ENCODE results near the gene FBXO34.
A peak's percentile ranks its signal among the peaks of the same experiment; 100 is the strongest.
"Not testable (repeated sequence)": the region's sequence is repeated elsewhere in the genome, so short reads cannot be mapped to it uniquely, and the experiment has no call there.

Gene FBXO34

DNA sequence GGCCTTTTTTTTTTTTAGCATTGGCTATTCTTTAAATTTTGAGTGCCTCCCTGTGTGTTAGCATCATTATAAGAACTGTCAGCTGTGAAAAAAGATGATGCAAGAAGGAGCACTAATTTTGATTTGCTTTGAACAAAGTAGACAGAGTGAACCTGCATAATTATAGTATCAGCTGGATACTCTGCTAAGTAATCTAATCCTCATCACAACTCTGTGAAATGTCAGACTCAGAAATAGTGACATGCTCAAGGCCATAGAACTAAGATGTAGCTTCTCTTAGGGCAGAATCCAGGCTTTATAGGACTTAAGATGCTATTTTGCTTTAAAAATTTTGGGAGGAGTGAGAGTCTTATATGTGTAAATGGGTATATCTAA, 31.9 kb downstream of the FBXO34 start:
- no peak for DNase-seq (ENCODE audit: extremely low spot score, insufficient read length, low read depth)
- FAIRE-seq = no peak

DNA sequence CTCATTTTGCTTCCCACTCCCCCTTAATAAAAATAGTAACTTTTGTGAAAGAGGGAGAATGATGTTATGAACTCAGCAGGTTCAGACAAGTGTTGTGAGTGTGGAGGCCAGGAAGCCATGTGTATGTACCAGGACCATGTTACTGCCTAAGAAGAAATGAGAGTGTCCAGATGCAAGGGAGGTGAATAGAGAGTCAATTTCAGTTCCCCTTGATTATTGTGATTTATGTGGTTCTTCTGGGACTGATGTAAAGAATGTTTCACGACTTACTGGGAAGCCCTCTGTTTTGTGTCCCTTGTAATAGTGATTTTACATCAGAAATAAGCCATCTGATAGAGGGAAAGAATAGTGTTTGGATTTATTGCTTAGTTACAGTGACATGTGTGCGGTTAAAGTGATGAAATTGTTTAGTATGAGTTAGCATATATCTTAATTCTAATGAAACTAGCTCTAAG, 32.5 kb downstream of the FBXO34 start:
- DNase-seq (ENCODE audit: extremely low spot score, insufficient read length, low read depth) (no peak), FAIRE-seq (peak; percentile 73)

DNA sequence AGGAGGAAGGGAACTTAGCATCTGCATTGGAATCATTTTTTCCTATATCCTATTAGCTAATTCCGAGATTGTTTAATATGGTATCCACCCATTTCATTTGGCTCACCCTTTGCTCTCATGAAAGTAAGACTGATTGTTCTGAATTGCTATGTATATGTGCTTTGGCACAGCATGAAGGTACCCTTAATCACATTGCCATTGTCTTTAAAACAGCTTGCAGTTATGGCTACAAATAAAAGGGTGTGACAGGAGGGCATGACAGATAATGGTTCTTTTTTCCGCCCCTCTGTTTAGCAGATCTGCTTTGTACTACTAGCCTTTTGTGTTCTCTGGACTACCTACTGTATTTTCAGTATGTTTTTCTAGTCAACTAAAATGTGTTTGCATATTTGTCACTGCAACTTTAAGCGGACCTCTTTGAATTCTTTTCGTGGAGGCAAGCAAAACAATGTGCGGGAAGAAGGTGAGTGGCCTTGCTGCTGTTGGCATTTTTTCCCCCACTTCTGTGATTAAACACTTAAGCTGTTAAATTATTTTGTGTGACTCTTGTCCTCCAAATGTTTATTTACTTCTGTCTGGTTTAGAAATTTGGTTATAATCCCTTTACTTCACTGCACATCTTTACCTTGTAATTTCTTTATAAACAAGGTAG, 35.8 kb downstream of the FBXO34 start:
- no peak for DNase-seq (ENCODE audit: extremely low spot score, insufficient read length, low read depth)
- FAIRE-seq = no peak

DNA sequence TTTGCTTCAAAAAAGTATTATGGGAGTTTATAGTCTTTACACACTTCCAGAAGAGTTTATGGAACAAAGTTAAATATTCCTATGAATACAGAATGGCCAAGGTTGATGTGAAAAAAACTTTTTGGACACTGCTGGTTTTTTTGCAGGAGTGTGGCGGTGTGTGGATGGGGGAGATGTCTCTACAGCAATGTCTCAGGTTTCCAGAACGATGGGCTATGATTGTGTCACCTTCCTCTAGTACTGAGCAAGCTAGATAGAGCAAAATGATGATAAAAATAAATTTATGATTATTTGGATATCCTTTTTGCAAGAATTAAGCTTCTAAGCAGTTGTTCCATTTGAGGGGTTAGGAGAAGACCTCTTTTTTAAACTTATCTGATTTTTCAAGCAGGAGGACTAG, 37.9 kb downstream of the FBXO34 start:
- DNase-seq (ENCODE audit: extremely low spot score, insufficient read length, low read depth) (no peak), FAIRE-seq (no peak)

DNA sequence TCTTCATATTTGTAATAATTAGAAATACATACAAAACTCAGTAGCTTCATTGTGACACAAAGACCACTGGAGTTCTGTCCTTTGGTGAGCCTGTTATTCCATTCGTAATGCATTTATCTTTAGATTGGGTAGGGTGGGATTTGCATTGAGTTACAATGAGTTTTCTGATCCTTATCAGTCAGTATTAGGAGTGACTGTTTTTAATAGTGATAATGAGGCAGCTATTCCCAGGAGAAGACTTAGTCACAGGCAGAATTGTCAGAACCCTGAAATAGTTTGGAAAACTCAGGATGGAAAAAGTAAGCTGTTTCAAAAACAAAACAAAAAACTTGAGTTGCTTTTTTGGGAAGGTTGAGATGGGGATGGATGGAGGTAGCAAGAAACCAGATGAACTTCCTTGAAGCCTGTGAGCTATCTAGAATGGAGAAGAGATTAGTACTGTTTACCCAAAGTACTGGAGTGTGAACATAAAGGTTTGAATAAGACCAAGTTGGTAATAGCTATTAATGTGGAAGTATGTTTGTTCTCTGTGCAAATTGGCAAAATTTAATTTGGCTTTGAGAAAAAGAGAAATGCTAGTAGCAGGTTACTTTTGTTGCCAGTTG, 38.6 kb downstream of the FBXO34 start:
- FAIRE-seq = no peak

DNA sequence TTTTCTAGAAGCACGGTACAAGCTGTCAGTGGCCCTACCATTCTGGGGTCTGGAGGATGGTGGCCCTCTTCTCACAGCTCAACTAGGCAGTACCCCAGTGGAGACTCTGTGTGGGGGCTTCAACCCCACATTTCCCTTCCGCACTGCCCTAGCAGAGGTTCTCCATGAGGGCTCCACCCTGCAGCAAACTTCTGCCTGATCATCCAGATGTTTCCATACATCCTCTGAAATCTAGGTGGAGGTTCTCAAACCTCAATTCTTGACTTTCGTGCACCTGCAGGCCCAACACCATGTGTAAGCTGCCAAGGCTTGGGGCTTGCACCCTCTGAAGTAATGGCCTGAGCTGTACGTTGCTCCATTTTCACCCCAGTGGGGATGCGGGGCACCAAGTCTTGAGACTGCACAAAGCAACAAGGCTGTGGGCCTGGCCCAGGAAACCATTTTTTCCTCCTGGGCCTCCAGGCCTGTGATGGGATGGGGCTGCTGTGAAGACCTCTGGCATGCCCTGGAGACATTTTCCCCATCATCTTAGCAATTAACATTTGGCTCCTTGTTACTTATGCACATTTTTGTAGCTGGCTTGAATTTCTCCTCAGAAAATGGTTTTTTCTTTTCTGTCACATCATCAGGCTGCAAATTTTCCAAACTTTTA, 41.3 kb downstream of the FBXO34 start:
- DNase-seq (ENCODE audit: extremely low spot score, insufficient read length, low read depth); FAIRE-seq: not testable (repeated sequence)

More for the DNA sequence above, 38.6 kb downstream of the FBXO34 start:
- DNase-seq (ENCODE audit: extremely low spot score, insufficient read length, low read depth) = no peak

DNA sequence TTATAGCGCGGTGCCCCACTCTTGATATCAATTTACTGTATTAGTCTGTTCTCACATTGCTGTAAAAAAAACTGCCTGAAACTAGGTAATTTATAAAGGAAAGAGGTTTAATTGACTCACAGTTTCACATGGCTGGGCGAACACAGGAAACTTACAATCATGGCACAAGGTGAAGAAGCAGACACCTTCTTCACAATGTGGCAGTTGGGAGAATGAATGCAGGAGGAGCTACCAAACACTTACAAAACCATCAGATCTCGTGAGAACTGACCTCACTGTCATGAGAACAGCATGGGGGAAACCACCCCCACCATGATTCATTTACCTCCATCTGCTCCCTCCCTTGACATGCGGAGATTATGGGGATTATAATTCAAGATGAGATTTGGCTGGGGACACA, 42.3 kb downstream of the FBXO34 start:
- DNase-seq (ENCODE audit: extremely low spot score, insufficient read length, low read depth) (no peak), FAIRE-seq (no peak)

DNA sequence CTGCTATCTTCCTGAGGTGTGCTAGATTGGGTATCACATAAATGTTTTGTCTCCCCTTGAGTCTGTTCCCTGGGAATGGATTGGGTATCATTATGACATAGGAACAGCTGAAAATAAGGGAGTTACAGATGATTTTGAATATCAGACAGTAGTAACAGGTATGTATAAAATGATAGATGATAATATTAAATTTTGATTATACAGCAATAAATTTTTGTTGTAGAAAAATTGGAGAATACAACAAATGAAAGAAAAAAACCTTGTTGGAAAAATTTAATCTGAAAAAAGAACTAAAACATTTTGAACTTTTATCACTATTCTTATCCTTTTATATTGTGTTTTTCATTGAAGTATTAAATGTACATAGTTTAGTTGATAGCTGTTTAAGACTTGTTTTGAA, 43.2 kb downstream of the FBXO34 start:
- no peak for DNase-seq (ENCODE audit: extremely low spot score, insufficient read length, low read depth)
- no peak for FAIRE-seq

DNA sequence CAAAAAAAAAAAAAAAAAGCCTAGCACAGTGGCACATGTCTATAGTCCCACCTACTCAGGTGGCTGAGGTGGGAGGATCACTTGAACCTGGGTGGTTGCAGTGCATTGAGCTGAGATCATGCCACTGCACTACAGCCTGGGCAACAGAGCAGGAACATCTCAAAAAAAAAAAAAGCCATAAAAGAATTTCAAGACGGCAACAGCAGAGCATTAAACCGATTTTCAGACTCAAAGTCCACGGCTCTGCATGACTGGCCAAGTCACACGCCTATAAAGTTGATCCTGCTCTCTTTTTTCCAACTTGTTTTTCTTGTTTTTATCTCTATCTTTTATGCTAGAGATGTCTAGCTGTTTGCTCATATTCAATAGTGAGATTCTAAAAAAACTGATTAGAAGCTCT, 45.3 kb downstream of the FBXO34 start:
- FAIRE-seq = no peak

DNA sequence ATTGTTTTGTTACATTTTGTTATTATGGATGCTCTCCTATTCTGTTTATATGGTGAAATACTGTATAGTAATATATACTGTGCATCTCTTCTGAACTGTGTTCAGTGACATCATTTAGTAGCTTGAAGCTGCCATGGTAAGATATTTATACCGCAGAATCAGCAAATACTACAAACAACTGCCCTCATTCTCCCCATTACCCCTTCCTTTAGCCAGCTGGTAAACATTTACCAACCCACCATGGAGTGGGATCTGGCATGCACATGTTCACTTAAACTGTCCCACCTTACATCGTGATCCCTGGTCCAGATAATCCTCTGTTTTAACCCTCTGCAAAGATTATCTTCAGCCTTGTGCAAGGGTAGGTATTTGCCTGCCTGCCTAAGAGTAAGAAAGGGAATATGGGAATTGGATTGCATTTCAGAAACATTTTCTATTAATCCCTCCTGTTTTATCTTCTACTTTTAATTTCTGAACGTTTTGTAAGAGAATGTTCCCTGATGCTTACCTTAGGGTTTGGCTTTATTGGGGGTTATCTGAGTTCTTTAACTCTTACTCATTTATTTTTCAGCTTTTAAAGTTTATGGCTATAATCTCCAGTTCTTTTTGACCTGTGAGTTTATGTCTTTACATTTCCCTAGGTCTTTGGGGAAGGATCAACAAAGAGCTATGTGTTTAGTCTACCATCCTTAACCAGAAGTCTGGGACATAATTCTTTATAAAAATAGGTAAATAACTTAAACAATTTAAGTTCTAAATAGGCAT, 46.5 kb downstream of the FBXO34 start:
- FAIRE-seq (no peak), DNase-seq (ENCODE audit: extremely low spot score, insufficient read length, low read depth) (no peak)

More for the DNA sequence above, 45.3 kb downstream of the FBXO34 start:
- no peak for DNase-seq (ENCODE audit: extremely low spot score, insufficient read length, low read depth)

DNA sequence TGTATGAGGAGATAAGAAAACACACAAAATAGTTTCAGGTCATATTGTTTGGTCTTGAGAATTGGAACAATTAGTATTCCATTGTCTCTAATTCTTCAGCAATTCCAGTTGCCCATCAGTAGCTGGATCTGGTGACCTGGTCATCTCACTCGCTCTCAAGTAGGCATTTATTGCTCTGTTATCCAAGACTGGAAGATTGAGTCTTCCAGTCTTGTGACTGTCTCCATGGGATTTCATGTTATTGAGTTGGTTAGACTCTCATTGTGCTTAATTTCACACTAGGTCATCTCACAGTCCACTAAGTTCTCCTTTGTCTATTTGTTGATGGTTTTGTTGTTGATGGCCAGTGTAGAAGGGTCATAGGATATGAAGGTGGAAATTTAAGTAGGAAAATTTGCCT, 47.5 kb downstream of the FBXO34 start:
- DNase-seq (ENCODE audit: extremely low spot score, insufficient read length, low read depth) (no peak), FAIRE-seq (no peak)

DNA sequence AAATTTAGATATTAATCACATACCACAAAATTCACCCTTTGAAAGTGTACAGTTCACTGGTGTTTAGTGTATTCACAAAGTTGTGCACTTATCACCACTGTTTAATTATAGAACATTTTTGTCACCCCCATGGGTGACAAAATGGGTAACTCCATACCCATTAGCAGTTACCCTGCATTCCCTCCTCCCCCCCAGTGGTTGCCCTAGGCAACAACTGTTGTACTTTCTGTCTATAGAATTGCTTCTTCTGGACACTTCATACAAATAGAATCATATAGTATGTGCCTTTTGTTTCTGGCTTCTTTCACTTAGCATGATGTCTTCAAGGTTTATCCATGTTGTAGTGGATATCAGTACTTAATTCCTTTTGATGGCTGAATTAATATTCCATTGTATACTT, 52.7 kb downstream of the FBXO34 start:
- no peak for DNase-seq (ENCODE audit: extremely low spot score, insufficient read length, low read depth)
- no peak for FAIRE-seq

DNA sequence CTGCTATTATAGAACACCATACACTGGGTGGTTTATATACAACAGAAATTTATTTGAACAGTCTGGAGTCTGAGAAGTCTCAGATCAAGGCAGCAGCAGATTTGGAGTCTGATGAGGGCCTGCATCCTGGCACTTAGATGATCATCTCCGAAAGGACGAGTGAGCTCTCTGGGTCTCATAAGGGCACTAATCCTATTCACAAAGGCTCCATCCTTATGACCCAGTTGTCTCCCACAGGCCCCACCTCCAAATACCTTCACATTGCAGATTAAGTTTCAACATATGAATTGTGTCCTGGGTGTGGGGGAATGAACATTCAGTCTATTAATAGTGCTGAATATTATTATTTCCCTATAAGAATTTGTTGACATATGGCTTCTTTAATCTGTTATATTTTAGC, 53.6 kb downstream of the FBXO34 start:
- no peak for DNase-seq (ENCODE audit: extremely low spot score, insufficient read length, low read depth)
- FAIRE-seq = no peak

DNA sequence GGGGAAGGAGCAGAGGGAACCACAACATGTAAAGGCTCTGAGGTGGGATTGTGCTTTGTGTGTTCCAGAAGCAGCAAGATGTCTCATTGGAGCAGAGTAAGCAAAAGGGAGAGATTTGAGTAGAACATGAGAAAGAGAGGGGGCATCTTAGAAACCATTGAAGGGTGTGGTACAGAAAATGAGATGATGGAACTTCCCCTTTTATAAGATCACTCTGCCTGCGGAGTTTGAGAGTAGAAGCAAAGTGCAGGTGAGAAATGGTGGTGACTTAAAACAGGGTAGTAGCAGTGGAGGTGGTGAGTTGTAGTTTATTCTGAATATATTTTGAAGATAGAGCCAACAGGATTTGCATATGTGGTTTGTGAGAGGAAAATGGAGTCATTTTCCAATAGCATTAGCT, 56.0 kb downstream of the FBXO34 start:
- no peak for DNase-seq (ENCODE audit: extremely low spot score, insufficient read length, low read depth)
- peak; percentile 78 for FAIRE-seq

DNA sequence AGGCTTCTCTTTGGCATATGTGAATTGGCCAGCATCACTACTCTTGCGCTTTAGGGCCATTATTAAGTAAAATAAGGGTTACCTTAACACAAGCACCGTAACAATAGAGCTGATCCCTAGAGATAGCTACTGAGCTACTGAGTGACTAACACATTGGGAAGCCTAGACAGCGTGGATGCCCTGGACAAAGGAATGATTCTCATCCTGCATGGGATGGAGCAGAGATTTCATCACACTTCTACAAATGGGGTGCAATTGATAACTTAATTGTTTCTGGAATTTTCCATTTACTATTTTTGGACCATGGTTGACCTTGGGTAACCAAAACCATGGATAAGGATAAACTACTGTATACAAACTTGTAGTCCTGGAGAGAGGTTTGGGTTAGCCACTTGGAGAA, 57.1 kb downstream of the FBXO34 start:
- FAIRE-seq (no peak), DNase-seq (ENCODE audit: extremely low spot score, insufficient read length, low read depth) (no peak)

DNA sequence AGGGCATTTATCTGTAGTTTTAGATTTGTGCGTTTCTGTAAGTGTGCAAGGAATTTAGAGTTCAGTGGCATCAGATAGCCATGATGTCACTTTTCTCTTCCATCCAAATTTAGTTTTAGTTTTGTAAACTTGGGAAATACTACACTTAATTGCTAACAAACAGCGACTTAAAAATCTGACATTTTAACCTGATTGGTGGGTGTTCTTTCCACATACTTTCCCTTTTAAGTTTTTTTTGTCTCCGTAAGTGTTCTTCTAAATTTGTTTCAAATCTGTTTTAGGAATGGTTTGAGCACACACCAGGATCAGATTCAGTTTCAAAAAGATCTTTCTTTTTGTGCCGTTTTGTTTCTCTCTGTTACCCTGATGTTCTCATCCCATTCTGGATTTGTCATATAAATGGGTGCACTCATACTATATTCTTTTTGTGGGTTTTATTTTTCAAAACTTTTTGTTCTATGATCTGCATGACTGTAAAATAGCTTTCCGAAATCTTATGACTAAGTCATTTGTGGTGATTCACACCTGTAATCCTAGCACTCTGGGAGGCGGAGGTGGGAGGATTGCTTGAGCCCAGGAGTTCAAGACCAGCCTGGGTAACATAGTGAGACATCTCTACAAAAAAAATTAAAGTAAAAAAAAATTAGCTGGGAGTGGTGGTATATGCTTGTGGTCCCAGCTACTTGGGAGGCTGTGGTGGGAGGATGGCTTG, 58.9 kb downstream of the FBXO34 start:
- no peak for FAIRE-seq
- no peak for DNase-seq (ENCODE audit: extremely low spot score, insufficient read length, low read depth)

DNA sequence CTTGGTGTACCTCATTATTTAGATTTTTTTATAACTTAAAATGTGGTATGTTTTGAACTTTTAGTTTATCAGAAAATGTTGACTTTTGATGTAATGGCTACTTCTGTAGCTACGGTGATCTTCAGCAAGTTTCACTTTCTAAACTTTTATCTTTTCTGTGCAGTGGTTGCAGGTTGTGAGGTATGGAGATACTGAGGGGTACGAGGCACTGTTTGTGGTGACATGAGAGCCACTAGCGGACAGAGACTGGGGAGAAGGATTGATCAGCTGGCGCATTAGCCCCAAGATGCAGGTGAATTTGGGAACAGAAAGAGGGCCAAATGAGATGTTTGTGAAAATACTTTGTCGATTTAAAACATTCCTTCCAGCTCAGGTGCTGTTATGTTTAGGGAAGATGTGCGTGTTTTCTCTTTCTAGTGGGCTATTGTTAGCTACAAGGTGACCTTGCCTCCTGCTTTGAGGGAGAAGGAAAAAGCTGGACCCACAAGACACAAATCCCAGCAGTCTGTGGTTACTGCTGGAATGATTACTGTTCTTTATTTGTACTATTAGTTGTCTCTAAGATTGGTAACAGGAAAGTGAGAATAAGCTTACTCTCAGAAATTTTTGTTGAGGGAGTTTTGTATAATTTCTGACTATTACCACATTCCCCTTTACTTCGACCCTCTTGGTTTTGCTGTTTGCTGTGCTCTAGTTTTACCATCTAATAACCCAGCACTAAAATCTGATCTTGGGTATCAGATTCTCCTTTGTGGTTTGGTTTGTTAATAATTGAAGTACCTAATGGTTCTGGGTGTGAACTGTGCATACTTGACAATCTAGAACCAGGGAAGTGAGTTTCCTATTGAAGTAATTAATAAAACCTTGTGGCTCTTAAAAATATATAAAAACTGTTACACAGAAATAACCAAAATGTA, 61.7 kb downstream of the FBXO34 start:
- FAIRE-seq (peak; percentile 75), DNase-seq (ENCODE audit: extremely low spot score, insufficient read length, low read depth) (no peak)

DNA sequence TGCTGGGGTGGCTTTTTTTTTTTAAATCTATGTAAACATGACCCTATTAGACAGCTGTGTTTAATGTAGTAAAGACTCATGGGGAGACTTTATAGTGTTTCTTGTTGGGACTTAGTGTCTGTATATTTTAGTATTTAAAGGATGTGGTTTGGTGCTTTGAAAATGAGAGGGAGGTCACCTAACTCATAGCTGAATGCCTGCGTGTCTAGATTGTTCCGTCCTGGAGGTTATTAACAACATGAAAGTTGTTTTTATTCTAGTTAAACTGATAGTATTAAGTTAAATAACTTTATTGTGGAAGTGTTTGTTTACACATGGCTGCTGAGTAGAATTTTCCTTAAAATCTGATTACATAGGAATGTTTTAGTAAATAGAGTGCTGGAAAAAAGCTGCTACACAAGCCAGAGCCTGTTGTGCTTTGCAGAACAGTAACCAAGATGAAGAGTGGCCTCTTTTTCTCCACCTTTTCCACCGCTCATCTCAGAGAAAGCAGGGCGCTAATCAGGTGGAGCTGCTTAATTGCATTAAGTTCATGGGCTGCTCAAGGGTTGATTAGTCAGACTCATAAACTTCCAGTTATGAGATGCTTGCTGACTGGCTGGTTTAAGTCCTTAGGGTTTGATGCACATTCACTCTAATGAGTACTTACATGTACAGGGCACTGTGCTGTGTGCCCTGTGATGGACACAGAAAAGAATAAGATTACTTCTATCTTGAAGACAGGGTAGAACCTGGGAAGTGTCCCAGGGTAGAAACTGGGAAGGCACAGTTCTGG, 62.7 kb downstream of the FBXO34 start:
- FAIRE-seq (peak; percentile 68), DNase-seq (ENCODE audit: extremely low spot score, insufficient read length, low read depth) (no peak)
